Cardiac muscle cell (in vitro differentiated cells and primary cell): ENCODE data around the gene GNB5. TPM values are rescaled to one million over a fixed set of nuclear protein-coding genes. Genes with fewer than 3 reads are reported as not detected.

Source experiments
- DNase-seq, 2 donors: peaks; one replicate each; pipeline versions ENCODE4 v3.0.0 to v3.0.0-alpha.2; 2010 to 2017; ENCODE audit warnings: low read depth in 1 of 2, low spot score in 1 of 2
- H3K27ac ChIP-seq: fragments of 200-600 bp; sonication (generic); 2 replicates; pipeline ENCODE4 v1.5.1; 2016
- H3K27me3 ChIP-seq: fragments of 200-600 bp; sonication (generic); 2 replicates; pipeline ENCODE4 v1.6.0; 2016; ENCODE audit warnings: control low read depth
- H3K36me3 ChIP-seq: fragments of 200-600 bp; sonication (generic); 2 replicates; pipeline ENCODE4 v1.5.1; 2016; ENCODE audit warnings: control low read depth
- H3K4me1 ChIP-seq: fragments of 200-600 bp; sonication (generic); 2 replicates; pipeline ENCODE4 v1.8.1; 2017; ENCODE audit warnings: low read depth, mild to moderate bottlenecking, mixed run types
- H3K4me3 ChIP-seq: fragments of 200-600 bp; sonication (generic); 2 replicates; pipeline ENCODE4 v1.5.1; 2016; ENCODE audit warnings: mild to moderate bottlenecking
- H3K9me3 ChIP-seq: fragments of 200-600 bp; sonication (generic); 2 replicates; pipeline ENCODE4 v1.5.1; 2017; ENCODE audit warnings: low read depth, mild to moderate bottlenecking, control low read depth
- CTCF ChIP-seq: IDR thresholded peaks from 2 replicates; pipeline ENCODE4 v1.5.1; 2012; ENCODE audit warnings: low read depth, mild to moderate bottlenecking, low read length
- polyA plus RNA-seq: library from polyadenylated mRNA; unstranded; fragments of >200 nt; fragmentation: Nextera tagmentation; extraction: Ambion mirVana; gene quantifications from 2 replicates; pipeline ENCODE4 v1.2.1, GENCODE V29; 2016
- total RNA-seq: library from RNA; depleted of rRNA; stranded (reverse); fragments of >200 nt; gene quantifications from 2 replicates; pipeline ENCODE4 v1.2.3, GENCODE V29; 2016

Gene GNB5
- total and polyA plus RNA-seq, 2 experiments from 2014 or later = 31.2 to 50.2 TPM

- Histone ChIP-seq H3K36me3 (no peaks in the 10 kb centered on the region), H3K9me3 (no peaks in the 10 kb centered on the region), H3K27ac (no peak overlapping the region), H3K4me3 (no peak overlapping the region), H3K27me3 (no peaks in the 10 kb centered on the region), H3K4me1 (no peaks in the 10 kb centered on the region)
- no peak for DNase-seq
- no peak for TF ChIP-seq CTCF
Observed at GRCh38 chr15:52233405-52233804, 42.2 kb upstream of the GNB5 start.

- Histone ChIP-seq H3K4me3 (no peak overlapping the region), H3K27me3 (no peaks in the 10 kb centered on the region), H3K27ac (no peak overlapping the region), H3K36me3 (no peaks in the 10 kb centered on the region), H3K4me1 (no peaks in the 10 kb centered on the region), H3K9me3 (no peaks in the 10 kb centered on the region)
- TF ChIP-seq CTCF = no peak
- no peak for DNase-seq
Observed at GRCh38 chr15:52232327-52232726, 41.1 kb upstream of the GNB5 start.

GRCh38 chr15:52230073-52230472 is 38.9 kb upstream of the GNB5 start:
- Histone ChIP-seq H3K4me3 (no peak overlapping the region), H3K9me3 (no peaks in the 10 kb centered on the region), H3K27ac (no peak overlapping the region), H3K4me1 (no peaks in the 10 kb centered on the region), H3K27me3 (no peaks in the 10 kb centered on the region), H3K36me3 (no peaks in the 10 kb centered on the region)
- no peak for DNase-seq
- no peak for TF ChIP-seq CTCF

GRCh38 chr15:52228921-52229320 is 37.7 kb upstream of the GNB5 start:
- H3K4me1 ChIP-seq = no peaks in the 10 kb centered on the region
- no peaks in the 10 kb centered on the region for H3K9me3 ChIP-seq
- no peaks in the 10 kb centered on the region for H3K27me3 ChIP-seq
- H3K4me3 ChIP-seq = no peak overlapping the region
- no peak for DNase-seq
- H3K36me3 ChIP-seq = peaks cover 5% of the 10 kb centered on the region
- no peak for TF ChIP-seq CTCF
- no peak overlapping the region for H3K27ac ChIP-seq

GRCh38 chr15:52227456-52227855 is 36.3 kb upstream of the GNB5 start:
- H3K27me3 ChIP-seq = no peaks in the 10 kb centered on the region
- peak; percentile 84 for TF ChIP-seq CTCF
- DNase-seq = peak; percentile 81 to 88
- H3K4me3 ChIP-seq = no peak overlapping the region
- H3K36me3 ChIP-seq = peaks cover 5% of the 10 kb centered on the region
- H3K9me3 ChIP-seq = no peaks in the 10 kb centered on the region
- no peaks in the 10 kb centered on the region for H3K4me1 ChIP-seq
- H3K27ac ChIP-seq = no peak overlapping the region

GRCh38 chr15:52225230-52225629 is 34.0 kb upstream of the GNB5 start:
- Histone ChIP-seq H3K27me3 (no peaks in the 10 kb centered on the region), H3K9me3 (no peaks in the 10 kb centered on the region), H3K27ac (no peak overlapping the region), H3K36me3 (peaks cover 5% of the 10 kb centered on the region), H3K4me1 (no peaks in the 10 kb centered on the region), H3K4me3 (no peak overlapping the region)
- no peak for TF ChIP-seq CTCF
- DNase-seq = no peak
